OCI-LY7 (cell line): ENCODE measurements around the gene ATP1B1. TPM values are rescaled to one million over a fixed set of nuclear protein-coding genes. Genes with fewer than 3 reads are reported as not detected.

ENCODE experiments used
- BruUV-seq: library from RNA; stranded (reverse); fragments of 400-500 nt; replicated peaks from 2 replicates; lab custom pipeline; 2021; lab: Mats Ljungman, UMichigan
- CTCF ChIA-PET: fragments of 300-600 bp; sonication (Branson Sonifier 250); formaldehyde crosslinking; loops from one replicate; lab custom pipeline; 2022; ENCODE audit warnings: antibody characterized with exemption; ENCODE audit not compliant: unreplicated experiment; lab: Charles Lee
- POLR2A ChIA-PET: fragments of 300-600 bp; sonication (Branson Sonifier 250); formaldehyde crosslinking; loops from one replicate; lab custom pipeline; 2022; ENCODE audit warnings: antibody characterized with exemption; lab: Charles Lee
- DNase-seq: peaks from one replicate; pipeline ENCODE4 v3.0.0-alpha.2; 2015; ENCODE audit warnings: low spot score
- H2AFZ ChIP-seq: fragments of 200-600 bp; sonication (generic), shearing (Covaris generic); 2 replicates; pipeline ENCODE4 v1.6.1; 2014; ENCODE audit warnings: mild to moderate bottlenecking, antibody characterized with exemption, low read length, moderate library complexity
- H3K27ac ChIP-seq: fragments of 200-600 bp; sonication (generic); 2 replicates; pipeline ENCODE4 v1.5.1; 2014; ENCODE audit warnings: mixed run types, low read depth, mild to moderate bottlenecking, moderate library complexity, low read length, inconsistent platforms; ENCODE audit not compliant: poor library complexity, severe bottlenecking
- H3K36me3 ChIP-seq: fragments of 200-600 bp; sonication (generic); 2 replicates; pipeline ENCODE4 v1.6.1; 2014; ENCODE audit warnings: mild to moderate bottlenecking, antibody characterized with exemption, low read length, moderate library complexity, mixed read lengths; ENCODE audit not compliant: insufficient read depth
- H3K4me1 ChIP-seq: fragments of 200-600 bp; sonication (generic); 2 replicates; pipeline ENCODE4 v1.5.1; 2014; ENCODE audit warnings: mild to moderate bottlenecking, low read length; ENCODE audit not compliant: insufficient read depth, poor library complexity, severe bottlenecking
- H3K4me2 ChIP-seq: fragments of 200-600 bp; sonication (generic); 2 replicates; pipeline ENCODE4 v1.6.1; 2014; ENCODE audit warnings: mild to moderate bottlenecking, low read length
- H3K4me3 ChIP-seq: fragments of 200-600 bp; sonication (generic); 2 replicates; pipeline ENCODE4 v1.5.1; 2014; ENCODE audit warnings: mild to moderate bottlenecking, low read depth, low read length; ENCODE audit not compliant: poor library complexity, severe bottlenecking
- H3K79me2 ChIP-seq: fragments of 200-600 bp; sonication (generic); 2 replicates; pipeline ENCODE4 v1.6.1; 2016; ENCODE audit warnings: low read depth, mild to moderate bottlenecking, low read length, moderate library complexity, mixed read lengths; ENCODE audit not compliant: insufficient read depth
- H3K9me2 ChIP-seq: fragments of 200-600 bp; sonication (generic); 2 replicates; pipeline ENCODE4 v1.6.1; 2016; ENCODE audit warnings: mild to moderate bottlenecking, low read length, mixed read lengths; ENCODE audit not compliant: insufficient read depth
- H3K9me3 ChIP-seq: fragments of 200-600 bp; sonication (generic); 2 replicates; pipeline ENCODE4 v1.6.1; 2014; ENCODE audit warnings: mild to moderate bottlenecking, mixed run types, low read length, mixed read lengths
- H4K20me1 ChIP-seq: fragments of 200-600 bp; sonication (generic); 2 replicates; pipeline ENCODE4 v1.6.1; 2014; ENCODE audit warnings: mild to moderate bottlenecking, antibody characterized with exemption, low read length, moderate library complexity, mixed read lengths; ENCODE audit not compliant: insufficient read depth
- EZH2phosphoT487 ChIP-seq: fragments of 200-600 bp; sonication (generic); IDR thresholded peaks from 2 replicates; pipeline ENCODE4 v1.6.1; 2018; ENCODE audit warnings: low read depth, borderline replicate concordance, mild to moderate bottlenecking, mixed run types, antibody characterized with exemption, low read length, moderate library complexity, mixed read lengths
- intact Hi-C: fragments of 100-400 bp; cut with micrococcal nuclease; formaldehyde crosslinking; loops from one replicate; pipeline ENCODE4 v1.10.0; 2022; ENCODE audit not compliant: unreplicated experiment
- total RNA-seq, 2 experiments: library from RNA; depleted of rRNA in 1 of 2; stranded (reverse); fragments of >200 nt in 1 of 2; shearing (Covaris generic) in 1 of 2; gene quantifications; 2 replicates each; pipeline ENCODE4 v1.2.3, GENCODE V29; 2014 to 2022
- TF ChIP-seq, protein P1 (sequence below): fragments of 200-600 bp; sonication (generic); conservative IDR thresholded peaks from 2 replicates; pipeline ENCODE4 v1.5.1; 2014; ENCODE audit warnings: mild to moderate bottlenecking, antibody characterized with exemption, low read length, moderate library complexity, mixed read lengths

Gene ATP1B1
- total RNA-seq, 2 experiments from 2014 or later = 17.5 to 22.5 TPM

DNA sequence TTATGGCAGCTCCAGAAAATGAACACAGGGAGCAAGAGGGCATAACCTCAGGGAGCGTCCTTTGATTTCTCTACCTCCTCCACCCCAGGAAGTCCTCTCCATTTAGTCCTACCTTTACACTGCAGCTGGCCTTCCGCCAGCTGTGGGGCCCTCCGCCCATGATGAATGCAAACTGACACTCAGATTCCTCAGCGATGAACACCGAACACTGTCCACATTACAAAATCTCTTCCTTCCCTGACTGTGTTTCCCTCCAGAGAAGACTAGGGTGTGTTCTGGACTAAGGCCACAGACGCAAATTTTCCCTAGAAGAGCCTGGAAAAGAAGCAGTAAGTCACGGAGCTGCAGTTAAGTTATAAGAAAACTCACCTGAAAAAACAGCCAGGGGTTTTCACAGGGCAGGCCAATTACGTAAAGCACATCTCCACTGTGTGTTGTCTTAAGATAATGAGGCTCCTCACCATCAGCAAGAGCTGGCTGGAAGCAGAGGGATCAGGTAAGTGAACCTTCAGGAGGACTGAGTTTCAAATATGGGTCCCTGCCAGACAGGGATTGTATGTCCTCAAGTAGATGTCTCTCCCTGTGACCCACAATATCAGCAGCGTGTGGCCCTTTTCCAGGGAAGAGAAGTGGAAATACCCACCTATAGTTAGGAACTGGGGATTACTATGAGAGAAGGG, 46.3 kb upstream of the ATP1B1 start:
- no TSS peak for BruUV-seq
- Histone ChIP-seq H3K4me1 (no peaks in the 10 kb centered on the region), H3K79me2 (no peaks in the 10 kb centered on the region), H3K9me3 (no peaks in the 10 kb centered on the region), H3K9me2 (no peaks in the 10 kb centered on the region), H3K36me3 (no peaks in the 10 kb centered on the region), H3K27ac (no peak overlapping the region), H2AFZ (no peak overlapping the region), H4K20me1 (no peaks in the 10 kb centered on the region), H3K4me3 (no peak overlapping the region), H3K4me2 (no peak overlapping the region)
- TF ChIP-seq, protein P1, sequence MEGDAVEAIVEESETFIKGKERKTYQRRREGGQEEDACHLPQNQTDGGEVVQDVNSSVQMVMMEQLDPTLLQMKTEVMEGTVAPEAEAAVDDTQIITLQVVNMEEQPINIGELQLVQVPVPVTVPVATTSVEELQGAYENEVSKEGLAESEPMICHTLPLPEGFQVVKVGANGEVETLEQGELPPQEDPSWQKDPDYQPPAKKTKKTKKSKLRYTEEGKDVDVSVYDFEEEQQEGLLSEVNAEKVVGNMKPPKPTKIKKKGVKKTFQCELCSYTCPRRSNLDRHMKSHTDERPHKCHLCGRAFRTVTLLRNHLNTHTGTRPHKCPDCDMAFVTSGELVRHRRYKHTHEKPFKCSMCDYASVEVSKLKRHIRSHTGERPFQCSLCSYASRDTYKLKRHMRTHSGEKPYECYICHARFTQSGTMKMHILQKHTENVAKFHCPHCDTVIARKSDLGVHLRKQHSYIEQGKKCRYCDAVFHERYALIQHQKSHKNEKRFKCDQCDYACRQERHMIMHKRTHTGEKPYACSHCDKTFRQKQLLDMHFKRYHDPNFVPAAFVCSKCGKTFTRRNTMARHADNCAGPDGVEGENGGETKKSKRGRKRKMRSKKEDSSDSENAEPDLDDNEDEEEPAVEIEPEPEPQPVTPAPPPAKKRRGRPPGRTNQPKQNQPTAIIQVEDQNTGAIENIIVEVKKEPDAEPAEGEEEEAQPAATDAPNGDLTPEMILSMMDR = no peak
- TF ChIP-seq EZH2phosphoT487 = no peak
- ChIA-PET POLR2A (interaction anchor here (0.5 to 1.1 kb wide), 2 partner anchors 15 to 33 kb away, joined by 3 read pairs; no protein-coding TSS in a partner anchor), CTCF (interaction anchor here (0.6 kb wide), 1 partner anchor 360 kb away, joined by 3 read pairs; no protein-coding TSS in a partner anchor)
- DNase-seq = no peak
- intact Hi-C loops = no loop called here

DNA sequence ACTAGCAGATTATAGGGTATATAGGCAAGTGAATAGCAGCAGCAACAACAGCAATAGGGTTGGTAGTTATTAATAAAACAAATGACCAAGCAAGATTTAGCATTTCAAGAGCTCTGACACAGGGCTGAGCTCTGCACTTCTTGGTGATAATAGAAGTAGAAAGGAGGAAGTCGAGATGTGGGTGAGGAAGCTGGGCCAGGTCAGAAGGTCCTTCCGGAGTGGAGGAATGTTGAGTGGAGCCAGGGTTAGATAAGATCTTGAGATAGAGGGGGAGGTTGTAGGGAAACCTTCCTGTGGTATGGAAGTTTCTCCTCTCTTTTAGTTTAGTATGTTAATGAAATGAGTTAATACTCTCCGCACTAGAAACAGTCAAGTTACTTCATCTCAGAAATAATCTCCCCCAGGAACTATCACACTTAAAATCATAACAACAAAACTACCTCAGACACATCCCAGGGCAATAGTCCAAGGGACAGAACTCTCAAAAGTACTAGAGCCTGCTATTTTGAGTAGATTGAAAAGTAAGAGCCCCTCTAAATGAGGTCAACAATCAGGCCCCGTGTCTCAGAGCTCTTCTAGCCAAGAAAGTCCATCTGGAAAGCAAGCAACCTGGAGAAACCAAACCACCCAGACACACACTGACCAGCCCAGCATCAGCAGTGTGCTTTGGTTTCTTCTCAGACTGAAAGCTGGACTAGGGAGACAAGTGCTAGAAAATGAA, 45.4 kb upstream of the ATP1B1 start:
- no peak overlapping the region for H2AFZ ChIP-seq
- no peaks in the 10 kb centered on the region for H3K9me3 ChIP-seq
- no peak overlapping the region for H3K4me2 ChIP-seq
- DNase-seq = no peak
- no peaks in the 10 kb centered on the region for H3K36me3 ChIP-seq
- ChIA-PET POLR2A (interaction anchor here (1.1 kb wide), 1 partner anchor 14 kb away, joined by 3 read pairs; no protein-coding TSS in a partner anchor), CTCF (no interaction called here)
- H3K79me2 ChIP-seq = no peaks in the 10 kb centered on the region
- no peak overlapping the region for H3K27ac ChIP-seq
- no peaks in the 10 kb centered on the region for H3K4me1 ChIP-seq
- no peak overlapping the region for H3K4me3 ChIP-seq
- intact Hi-C loops = no loop called here
- TF ChIP-seq, protein P1 = no peak
- no peak for TF ChIP-seq EZH2phosphoT487
- no peaks in the 10 kb centered on the region for H4K20me1 ChIP-seq
- no peaks in the 10 kb centered on the region for H3K9me2 ChIP-seq
- BruUV-seq = no TSS peak
